SK-N-SH treated with all-trans-retinoic acid at 6 μM for 48 hours (cell line): ENCODE data around the gene TMEM59L.

Source experiments
- ATAC-seq: fragments of 200-7000 bp; cut with Tn5 transposase; 3 replicates; pipeline ENCODE4 v1.9.1; 2020; ENCODE audit warnings: mild to moderate bottlenecking, moderate library complexity
- ARNTL ChIP-seq: fragments of 450-650 bp; formaldehyde crosslinking; IDR thresholded peaks from 2 replicates; pipeline ENCODE4 v1.5.0; 2020; ENCODE audit warnings: low read depth, mild to moderate bottlenecking, moderate library complexity, borderline replicate concordance
- CREB5 ChIP-seq: fragments of 250-450 bp; sonication (Bioruptor Pico); IDR thresholded peaks from 2 replicates; pipeline ENCODE4 v1.5.1; 2020; ENCODE audit warnings: low read depth, mild to moderate bottlenecking, moderate library complexity
- CSDC2 ChIP-seq: fragments of 250-450 bp; sonication (Bioruptor Pico); IDR thresholded peaks from 2 replicates; pipeline ENCODE4 v1.5.0; 2020; ENCODE audit warnings: mild to moderate bottlenecking, moderate library complexity
- CSRNP3 ChIP-seq: fragments of 250-450 bp; sonication (Bioruptor Pico); IDR thresholded peaks from 2 replicates; pipeline ENCODE4 v1.5.1; 2021; ENCODE audit warnings: mild to moderate bottlenecking, moderate library complexity
- ESRRG ChIP-seq: fragments of 250-450 bp; sonication (Bioruptor Pico); IDR thresholded peaks from 2 replicates; pipeline ENCODE4 v1.6.1; 2021; ENCODE audit warnings: mild to moderate bottlenecking
- GLIS3 ChIP-seq: fragments of 250-450 bp; sonication (Bioruptor Pico); IDR thresholded peaks from 2 replicates; pipeline ENCODE4 v1.5.0; 2020; ENCODE audit warnings: mild to moderate bottlenecking, moderate library complexity
- OSR1 ChIP-seq: fragments of 250-450 bp; sonication (Bioruptor Pico); IDR thresholded peaks from 2 replicates; pipeline ENCODE4 v1.8.0; 2022; ENCODE audit warnings: moderate library complexity, mild to moderate bottlenecking, inconsistent platforms
- PATZ1 ChIP-seq: fragments of 250-450 bp; sonication (Bioruptor Pico); IDR thresholded peaks from 2 replicates; pipeline ENCODE4 v1.8.0; 2020; ENCODE audit warnings: mild to moderate bottlenecking, moderate library complexity, borderline replicate concordance
- POU6F1 ChIP-seq: fragments of 250-450 bp; sonication (Bioruptor Pico); IDR thresholded peaks from 2 replicates; pipeline ENCODE4 v1.8.0; 2021; ENCODE audit warnings: low read depth, mild to moderate bottlenecking, moderate library complexity, borderline replicate concordance
- PPARA ChIP-seq: fragments of 250-450 bp; sonication (Bioruptor Pico); IDR thresholded peaks from 2 replicates; pipeline ENCODE4 v1.5.0; 2020; ENCODE audit warnings: mild to moderate bottlenecking, borderline replicate concordance
- RARB ChIP-seq: fragments of 250-450 bp; sonication (Bioruptor Pico); IDR thresholded peaks from 2 replicates; pipeline ENCODE4 v1.8.0; 2021; ENCODE audit warnings: mild to moderate bottlenecking, moderate library complexity
- SNAI2 ChIP-seq: fragments of 250-450 bp; sonication (Bioruptor Pico); IDR thresholded peaks from 2 replicates; pipeline ENCODE4 v1.5.0; 2020; ENCODE audit warnings: mild to moderate bottlenecking, moderate library complexity
- TCF4 ChIP-seq: fragments of 250-450 bp; sonication (Bioruptor Pico); IDR thresholded peaks from 2 replicates; pipeline ENCODE4 v1.8.0; 2021; ENCODE audit warnings: mild to moderate bottlenecking, moderate library complexity, borderline replicate concordance
- TOX ChIP-seq: fragments of 250-450 bp; sonication (Bioruptor Pico); IDR thresholded peaks from 2 replicates; pipeline ENCODE4 v1.8.0; 2021; ENCODE audit warnings: mild to moderate bottlenecking, moderate library complexity, borderline replicate concordance
- TSHZ2 ChIP-seq: fragments of 250-450 bp; sonication (Bioruptor Pico); IDR thresholded peaks from 2 replicates; pipeline ENCODE4 v1.5.0; 2020; ENCODE audit warnings: mild to moderate bottlenecking, moderate library complexity
- ZC3H10 ChIP-seq: fragments of 250-450 bp; sonication (Bioruptor Pico); IDR thresholded peaks from 2 replicates; pipeline ENCODE4 v1.5.1; 2021; ENCODE audit warnings: mild to moderate bottlenecking, moderate library complexity
- ZFP3 ChIP-seq: fragments of 250-450 bp; sonication (Bioruptor Pico); IDR thresholded peaks from 2 replicates; pipeline ENCODE4 v1.5.0; 2020; ENCODE audit warnings: mild to moderate bottlenecking, moderate library complexity
- ZFP30 ChIP-seq: fragments of 450-650 bp; formaldehyde crosslinking; IDR thresholded peaks from 2 replicates; pipeline ENCODE4 v1.5.0; 2022; ENCODE audit warnings: mild to moderate bottlenecking, moderate library complexity
- ZNF565 ChIP-seq: fragments of 450-650 bp; formaldehyde crosslinking; conservative IDR thresholded peaks from 2 replicates; pipeline ENCODE4 v1.5.0; 2020; ENCODE audit warnings: low read depth, mild to moderate bottlenecking, moderate library complexity
- ZNF70 ChIP-seq: fragments of 450-650 bp; formaldehyde crosslinking; IDR thresholded peaks from 2 replicates; pipeline ENCODE4 v1.5.0; 2020; ENCODE audit warnings: mild to moderate bottlenecking, moderate library complexity
- ZNF8 ChIP-seq: fragments of 450-650 bp; formaldehyde crosslinking; IDR thresholded peaks from 2 replicates; pipeline ENCODE4 v1.5.0; 2020; ENCODE audit warnings: mild to moderate bottlenecking, moderate library complexity

Gene TMEM59L

GRCh38 chr19:18654469-18654868 is 41.8 kb downstream of the TMEM59L start:
- ATAC-seq, result no peak
- no peak for TF ChIP-seq SNAI2

GRCh38 chr19:18655173-18655844 is 42.6 kb downstream of the TMEM59L start:
- ATAC-seq, result no peak
- TF ChIP-seq PPARA (CRISPR knock-in tag), result no peak

GRCh38 chr19:18656337-18657086 is 43.8 kb downstream of the TMEM59L start:
- ATAC-seq, result no peak
- no peak for TF ChIP-seq PPARA (CRISPR knock-in tag)
- no peak for TF ChIP-seq ZC3H10 (CRISPR knock-in tag)
- no peak for TF ChIP-seq ZNF8 (CRISPR knock-in tag)
- TF ChIP-seq ARNTL, result no peak
- TF ChIP-seq ESRRG, result no peak
- TF ChIP-seq ZFP30 (CRISPR knock-in tag), result no peak
- no peak for TF ChIP-seq TSHZ2 (CRISPR knock-in tag)
- no peak for TF ChIP-seq POU6F1
- no peak for TF ChIP-seq CREB5 (CRISPR knock-in tag)
- no peak for TF ChIP-seq TCF4
- TF ChIP-seq ZNF565 (CRISPR knock-in tag), result no peak
- TF ChIP-seq OSR1, result no peak
- no peak for TF ChIP-seq RARB (CRISPR knock-in tag)
- no peak for TF ChIP-seq ZFP3 (CRISPR knock-in tag)
- TF ChIP-seq GLIS3 (CRISPR knock-in tag), result no peak
- TF ChIP-seq ZNF70 (CRISPR knock-in tag), result no peak
- no peak for TF ChIP-seq CSDC2 (CRISPR knock-in tag)
- TF ChIP-seq CSRNP3 (CRISPR knock-in tag), result no peak

GRCh38 chr19:18657590-18658365 is 45.1 kb downstream of the TMEM59L start:
- TF ChIP-seq CSDC2 (CRISPR knock-in tag) (no peak), GLIS3 (CRISPR knock-in tag) (no peak), PATZ1 (CRISPR knock-in tag) (no peak), CREB5 (CRISPR knock-in tag) (no peak), ZC3H10 (CRISPR knock-in tag) (no peak), ZNF70 (CRISPR knock-in tag) (no peak), ESRRG (no peak), TOX (no peak), ZFP30 (CRISPR knock-in tag) (no peak), CSRNP3 (CRISPR knock-in tag) (no peak), TCF4 (no peak), ZFP3 (CRISPR knock-in tag) (no peak), ARNTL (no peak), OSR1 (no peak)

More at GRCh38 chr19:18657590-18658365, 45.1 kb downstream of the TMEM59L start:
- no peak for ATAC-seq
